Activated CD4-positive, alpha-beta T cell treated with anti-CD3 and anti-CD28 coated beads for 4 hours (primary cell): ENCODE data around the gene CENATAC.
A peak's percentile ranks its signal among the peaks of the same experiment; 100 is the strongest.
"Not testable (repeated sequence)": the region's sequence is repeated elsewhere in the genome, so short reads cannot be mapped to it uniquely, and the experiment has no call there.

Source experiments
- DNase-seq, 2 donors: peaks; one replicate each; pipeline ENCODE4 v3.0.0-alpha.2; 2020

CENATAC gene

GRCh38 chr11:119056421-119056999 is 58.6 kb downstream of the CENATAC start:
- peak; percentile 37 to 40 for DNase-seq

DNA sequence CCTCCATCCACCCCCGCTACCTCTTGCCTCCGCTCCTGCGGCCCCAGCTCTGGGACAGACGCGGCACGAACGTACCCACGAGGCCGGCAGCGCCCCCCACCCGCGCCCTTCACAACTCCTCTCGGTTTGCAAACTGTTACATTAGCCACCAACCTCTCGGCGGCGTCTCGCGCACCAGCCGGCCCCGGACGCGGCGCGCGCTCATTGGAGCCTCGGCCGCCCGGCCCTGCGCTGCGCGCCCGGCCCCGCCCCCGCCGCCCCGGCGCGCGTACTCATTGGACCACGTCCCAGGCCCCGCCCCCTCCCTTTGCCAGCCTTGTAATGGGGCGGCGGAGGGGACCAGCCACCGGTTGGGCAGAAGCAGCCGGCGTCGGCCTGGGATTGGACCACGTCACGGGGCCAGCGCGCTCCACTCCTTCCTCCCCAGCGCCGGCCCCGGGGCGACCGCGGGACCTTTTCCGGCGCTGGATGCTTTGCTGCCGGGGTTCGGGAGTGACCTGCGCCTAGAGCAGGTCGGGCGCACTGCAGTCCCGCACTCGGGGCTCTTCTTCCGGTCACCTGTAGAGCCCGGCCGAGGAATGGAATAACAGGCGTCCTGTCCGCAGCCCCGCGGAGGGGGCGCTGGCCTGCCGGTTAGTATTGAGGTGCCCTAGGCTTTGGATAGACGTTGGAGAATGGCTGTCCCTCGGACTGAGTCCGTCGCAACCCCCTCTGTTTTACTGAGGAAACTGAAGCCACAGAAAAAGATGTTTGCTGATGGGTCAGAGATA is 59.2 kb downstream of the CENATAC start, which contains the start of gene HYOU1:
Gene HYOU1 (minus strand): TSS at position 206 of the 770 bp plus-strand sequence. CDS start 1,045 bp downstream, outside the sequence.
- peak; percentile 99 to 100 for DNase-seq

DNA sequence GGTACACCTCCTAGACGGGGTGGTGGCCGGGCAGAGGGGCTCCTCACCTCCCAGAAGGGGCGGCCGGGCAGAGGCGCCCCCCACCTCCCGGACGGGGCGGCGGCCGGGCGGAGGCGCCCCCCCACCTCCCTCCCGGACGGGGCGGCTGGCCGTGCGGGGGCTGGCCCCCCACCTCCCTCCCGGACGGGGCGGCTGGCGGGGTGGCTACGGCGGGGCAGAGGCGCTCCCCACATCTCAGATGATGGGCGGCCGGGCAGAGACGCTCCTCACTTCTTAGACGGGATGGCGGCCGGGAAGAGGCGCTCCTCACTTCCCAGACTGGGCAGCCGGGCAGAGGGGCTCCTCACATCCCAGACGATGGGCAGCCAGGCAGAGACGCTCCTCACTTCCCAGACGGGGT is 61.2 kb downstream of the CENATAC start:
- DNase-seq = not testable (repeated sequence)

GRCh38 chr11:119061256-119061655 is 63.3 kb downstream of the CENATAC start:
- DNase-seq = no peak

DNA sequence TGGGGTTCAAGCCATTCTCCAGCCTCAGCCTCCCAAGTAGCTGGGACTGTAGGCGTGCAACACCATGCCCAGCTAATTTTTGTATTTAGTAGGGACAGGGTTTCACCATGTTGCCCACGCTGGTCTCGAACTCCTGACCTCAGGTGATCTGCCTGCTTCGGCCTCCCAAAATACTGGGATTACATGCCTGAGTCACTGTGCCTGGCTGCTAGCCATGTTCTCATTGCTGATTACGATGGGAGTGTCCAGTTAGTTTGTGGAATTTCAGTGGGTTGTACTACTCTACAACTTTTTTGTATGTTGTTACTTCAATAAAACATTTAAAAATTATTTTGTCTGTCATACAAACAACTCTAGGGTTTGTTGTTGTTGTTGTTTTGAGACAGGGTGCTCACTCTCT is 64.8 kb downstream of the CENATAC start:
- DNase-seq = no peak

- DNase-seq = peak; percentile 27 to 52
Measured at GRCh38 chr11:119065369-119065768, 67.4 kb downstream of the CENATAC start.
